Skin of body (tissue), 2 donors: Measurements from ENCODE around the gene PLCB1. TPM values are rescaled to one million over a fixed set of nuclear protein-coding genes. Genes with fewer than 3 reads are reported as not detected.

ENCODE experiments used
- DNase-seq: peaks from one replicate; lab custom pipeline; 2025; lab: John Stamatoyannopoulos, UW
- total RNA-seq: library from RNA; depleted of rRNA; stranded (reverse); fragments of >200 nt; gene quantifications from one replicate; pipeline ENCODE4 v1.2.3, GENCODE V29; 2014

Gene PLCB1
- total RNA-seq, 1 donor from 2014 or later: 23.8 TPM

DNA sequence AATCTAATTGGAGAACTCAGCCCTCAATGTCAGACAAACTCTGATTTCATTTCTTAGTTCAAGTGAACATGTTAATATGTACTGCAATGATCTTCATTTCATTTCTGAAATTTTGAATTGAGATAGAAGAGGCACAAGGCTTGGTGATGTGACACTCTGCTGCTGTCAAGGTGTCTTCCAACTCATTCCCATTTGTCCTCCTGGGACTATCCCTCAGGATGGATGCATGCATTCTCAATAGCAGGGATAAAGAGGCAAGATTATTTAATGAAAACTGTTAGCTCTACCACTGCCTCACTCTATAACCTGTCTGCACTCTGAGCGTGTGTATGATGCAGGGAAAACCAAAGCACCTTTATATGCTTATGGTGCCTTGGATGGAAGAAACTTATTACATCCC lies 78.7 kb downstream of the PLCB1 start:
- DNase-seq: no peak

DNA sequence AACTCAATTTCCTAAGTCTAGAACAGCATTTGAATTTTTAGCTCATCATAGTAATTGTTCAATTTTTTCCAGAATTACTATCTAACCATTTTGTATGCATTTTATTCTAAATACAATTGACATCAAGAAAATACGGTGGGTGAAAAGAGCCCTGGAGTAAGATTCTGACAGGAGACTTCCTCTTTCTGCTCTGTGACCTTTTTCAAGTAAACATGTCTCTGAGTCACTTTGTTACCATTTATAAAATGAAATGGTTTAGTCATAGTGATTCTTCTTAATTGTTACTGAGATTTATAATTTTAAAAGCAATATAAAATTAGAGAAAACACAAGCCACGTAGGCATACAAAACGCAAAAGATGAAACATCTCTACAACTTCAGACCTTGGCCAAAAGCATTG lies 80.2 kb downstream of the PLCB1 start:
- no peak for DNase-seq

DNA sequence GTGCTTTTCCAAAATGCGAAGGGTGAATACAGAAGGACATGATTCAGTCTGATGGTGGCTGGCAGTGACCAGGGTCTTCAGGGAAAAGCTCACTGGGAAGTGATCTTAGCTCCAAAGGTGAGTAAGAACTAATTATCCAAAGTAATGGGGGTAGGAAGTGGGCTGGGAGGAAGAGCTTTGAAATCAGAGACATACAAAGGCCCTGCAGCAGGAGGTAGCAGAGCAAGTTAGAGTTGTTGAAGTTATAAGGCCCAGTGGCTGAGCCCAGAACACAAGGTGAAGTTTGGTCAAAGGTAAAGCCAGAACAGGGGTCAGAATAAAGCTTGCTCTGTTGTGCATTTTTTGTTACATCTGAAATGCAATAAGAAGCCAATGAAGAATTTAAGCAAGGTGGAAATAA lies 81.2 kb downstream of the PLCB1 start:
- DNase-seq: no peak

DNA sequence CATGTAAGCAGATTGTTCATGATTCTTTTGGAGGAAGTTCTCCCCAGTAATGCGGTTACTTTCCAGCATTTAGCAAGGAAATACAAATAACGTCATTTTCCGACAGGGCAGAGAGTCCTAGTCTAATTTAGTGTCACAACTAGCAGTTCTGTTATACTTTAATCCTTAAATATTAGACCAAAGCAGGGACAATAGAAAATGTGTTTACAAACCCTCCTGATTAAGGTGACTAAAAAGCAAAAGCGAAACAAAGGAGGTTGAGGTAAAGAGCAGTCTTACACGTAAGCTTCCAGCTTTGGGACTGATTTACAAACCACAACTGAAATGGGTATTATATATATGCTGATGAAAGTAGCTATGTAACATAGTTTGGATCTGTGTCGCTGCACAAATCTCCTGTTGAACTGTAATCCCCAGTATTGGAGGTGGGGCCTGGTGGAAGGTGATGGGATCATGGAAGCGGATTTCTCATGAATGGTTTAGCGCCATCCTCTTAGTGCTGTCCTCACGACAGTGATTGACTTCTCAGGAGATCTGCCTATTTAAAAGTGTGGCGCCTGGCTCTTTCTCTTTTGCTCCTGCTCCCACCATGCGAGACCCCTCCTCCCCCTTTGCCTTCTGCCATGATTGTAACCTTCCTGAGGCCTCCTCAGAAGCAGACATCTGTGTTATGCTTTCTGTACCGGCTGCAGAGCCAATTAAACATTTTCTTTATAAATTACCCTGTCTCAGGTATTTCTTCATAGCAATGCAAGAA lies 81.9 kb downstream of the PLCB1 start:
- DNase-seq: no peak

DNA sequence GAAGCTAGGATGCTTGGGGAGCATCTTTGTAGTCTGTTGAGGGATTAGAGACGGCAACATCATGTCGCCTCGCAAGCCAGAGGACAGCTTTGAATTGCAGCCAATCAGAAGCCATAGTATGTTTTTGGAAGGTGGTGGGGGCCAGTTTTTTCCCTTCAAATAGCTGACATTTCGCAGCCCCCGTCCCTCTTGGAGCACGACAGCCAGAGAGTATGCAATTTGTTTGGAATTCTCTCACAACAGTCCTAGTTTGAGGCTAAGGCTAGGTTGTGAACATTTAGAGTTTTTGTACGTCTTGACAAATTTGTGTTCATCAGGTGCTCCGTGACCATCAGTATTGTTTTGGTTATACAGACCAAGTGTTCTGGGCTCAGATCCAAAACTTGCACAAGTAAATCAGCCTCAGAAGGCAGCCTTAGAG lies 83.3 kb downstream of the PLCB1 start:
- DNase-seq: no peak

DNA sequence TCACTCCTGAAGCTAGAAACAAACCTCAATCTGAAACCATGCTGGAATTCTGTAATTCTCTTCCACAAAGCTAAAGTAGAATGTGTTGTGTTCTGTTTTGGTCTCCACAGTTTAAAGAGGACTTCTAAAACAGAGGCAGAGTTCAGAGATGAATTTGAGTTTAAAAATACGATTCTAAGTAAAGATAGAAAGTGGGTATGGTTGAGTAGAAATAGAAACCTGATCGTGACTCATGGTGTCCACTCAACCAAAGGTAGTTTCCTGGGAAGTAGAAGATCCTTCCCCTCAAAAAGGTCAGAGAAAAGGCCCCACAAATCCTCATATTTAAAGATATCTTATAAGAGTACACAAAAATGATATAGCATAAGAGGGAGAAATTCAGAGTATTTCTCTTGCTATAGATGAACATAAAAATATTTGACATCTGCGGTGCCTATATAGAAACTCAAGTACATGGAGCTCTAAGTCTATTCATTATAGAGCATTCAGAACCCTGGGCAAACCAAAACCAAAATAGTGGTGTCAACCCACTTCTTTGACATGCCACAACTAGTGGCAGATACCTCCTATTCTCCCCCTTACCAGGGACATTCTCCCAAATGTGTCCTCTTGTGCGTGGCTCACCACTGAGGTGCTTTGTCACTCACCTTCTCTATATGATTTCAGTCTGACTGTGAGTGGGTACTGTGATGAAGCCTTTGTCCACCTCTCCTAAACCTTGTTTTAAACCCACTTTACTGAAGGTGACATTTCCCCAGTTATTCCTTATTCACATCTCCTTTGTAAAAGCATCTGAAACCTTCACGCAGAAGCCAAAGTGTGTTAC lies 84.5 kb downstream of the PLCB1 start:
- no peak for DNase-seq

DNA sequence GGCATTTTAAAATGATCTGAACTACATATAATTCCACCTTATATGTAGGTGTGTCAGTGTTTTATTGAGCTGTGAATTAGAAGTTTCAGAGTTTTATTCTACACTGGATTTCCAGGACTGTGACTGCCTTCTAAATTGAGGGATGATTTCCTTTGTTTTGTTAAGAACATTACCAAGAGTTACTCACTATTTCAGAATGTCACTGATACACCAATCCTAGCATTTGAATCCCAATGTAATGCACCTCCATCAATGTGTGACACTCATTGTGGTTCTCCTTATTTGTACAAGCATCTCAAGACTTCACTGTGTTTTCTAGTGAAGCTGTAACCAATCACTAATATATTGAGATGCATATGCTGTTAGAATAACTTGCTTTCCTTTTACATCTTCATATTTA lies 86.8 kb downstream of the PLCB1 start:
- DNase-seq: no peak

DNA sequence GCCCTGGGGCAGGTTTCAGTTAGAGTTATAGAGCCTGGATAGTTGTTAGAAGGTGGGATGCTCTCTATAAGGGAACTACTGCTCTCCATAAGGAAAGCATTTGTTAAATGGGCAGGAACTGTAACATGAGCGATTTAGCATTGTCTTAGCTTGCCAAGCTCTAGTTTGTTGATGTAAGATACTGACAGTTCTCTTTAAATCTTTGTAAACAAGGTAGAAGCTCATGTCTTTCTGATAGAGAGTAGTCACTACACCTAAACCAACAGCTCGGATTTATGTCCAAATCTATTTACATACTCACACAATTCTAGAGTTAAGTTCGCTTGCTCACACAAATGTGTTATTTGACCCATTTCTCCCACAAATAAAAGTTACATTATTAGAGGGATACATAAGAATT lies 87.3 kb downstream of the PLCB1 start:
- DNase-seq: no peak

DNA sequence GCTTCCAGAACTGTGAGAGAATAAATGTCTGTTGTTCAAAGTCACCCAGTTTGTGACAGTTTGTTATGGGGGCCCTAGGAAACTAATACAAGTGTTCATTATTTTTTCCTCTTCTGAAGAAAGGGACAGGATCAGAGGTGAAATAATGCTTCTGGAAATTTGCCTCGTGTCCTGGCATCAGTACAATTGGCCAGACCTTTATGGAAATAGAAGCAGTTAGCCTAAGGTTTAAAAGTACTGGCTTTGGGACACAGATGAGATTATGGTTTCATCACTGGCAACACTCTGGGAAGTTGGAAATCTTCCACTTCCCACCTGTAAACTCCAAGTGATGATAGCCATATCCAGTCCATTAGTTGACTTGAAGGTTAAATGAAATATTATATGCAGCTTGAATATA lies 88.7 kb downstream of the PLCB1 start:
- DNase-seq: no peak

DNA sequence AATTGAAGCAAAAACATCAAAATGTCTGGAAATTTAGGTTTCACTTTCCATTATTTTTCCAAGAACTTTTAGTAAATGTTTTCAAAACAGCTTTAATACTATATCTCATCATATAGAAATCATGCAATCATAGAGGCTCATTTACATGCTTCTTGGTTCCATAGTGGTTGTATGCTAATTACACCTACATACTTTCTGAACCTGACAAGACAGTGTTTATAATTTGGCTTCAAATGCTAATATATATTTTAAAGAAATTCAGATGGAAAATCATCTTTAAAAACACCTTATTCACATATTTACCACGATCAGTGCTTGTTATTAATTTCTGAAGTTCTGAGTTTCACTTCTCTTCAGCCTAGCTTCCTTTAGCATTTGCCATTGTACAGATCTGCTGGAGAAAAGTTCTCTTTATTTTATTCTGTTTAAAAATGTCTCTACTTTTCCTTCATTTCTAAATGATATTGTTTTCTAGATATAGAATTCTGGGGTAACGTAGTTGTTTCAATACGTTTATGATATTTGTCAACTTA lies 89.9 kb downstream of the PLCB1 start:
- no peak for DNase-seq

DNA sequence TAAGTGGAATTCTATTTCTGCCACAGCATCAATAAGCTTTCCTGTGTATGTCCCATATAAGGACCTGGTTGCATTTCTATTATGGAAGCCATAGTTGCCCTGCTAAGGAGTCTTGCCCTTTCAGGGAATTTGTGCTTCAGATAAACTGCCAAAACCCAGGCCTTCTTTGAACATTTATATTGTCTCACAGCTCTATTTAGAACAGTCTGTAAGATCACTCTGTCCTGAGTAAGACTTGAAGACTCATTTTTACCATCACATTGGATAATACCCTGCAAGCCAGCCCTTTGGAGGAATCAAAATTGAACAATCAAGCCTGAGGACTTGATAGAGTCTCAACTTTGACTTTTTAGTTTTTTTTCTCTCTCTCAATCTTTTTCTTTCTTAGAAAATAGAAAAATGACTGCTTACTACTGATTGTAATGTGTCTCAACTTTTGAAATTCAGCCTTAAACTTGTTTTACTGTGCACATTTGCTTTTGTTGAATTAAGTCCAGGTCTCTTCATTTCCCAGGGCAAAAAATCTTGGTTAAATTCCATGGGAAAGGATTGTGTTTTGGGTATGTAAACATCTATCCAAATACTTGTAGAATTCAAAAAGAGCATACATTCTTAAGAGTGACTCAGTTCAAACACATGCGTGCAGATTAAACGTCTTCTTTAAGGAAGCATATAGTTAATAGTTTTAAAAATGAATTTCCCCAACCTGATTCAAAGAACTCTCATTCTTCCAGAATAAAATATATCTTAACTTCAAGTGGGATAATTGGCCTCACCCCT lies 91.2 kb downstream of the PLCB1 start:
- DNase-seq: no peak

DNA sequence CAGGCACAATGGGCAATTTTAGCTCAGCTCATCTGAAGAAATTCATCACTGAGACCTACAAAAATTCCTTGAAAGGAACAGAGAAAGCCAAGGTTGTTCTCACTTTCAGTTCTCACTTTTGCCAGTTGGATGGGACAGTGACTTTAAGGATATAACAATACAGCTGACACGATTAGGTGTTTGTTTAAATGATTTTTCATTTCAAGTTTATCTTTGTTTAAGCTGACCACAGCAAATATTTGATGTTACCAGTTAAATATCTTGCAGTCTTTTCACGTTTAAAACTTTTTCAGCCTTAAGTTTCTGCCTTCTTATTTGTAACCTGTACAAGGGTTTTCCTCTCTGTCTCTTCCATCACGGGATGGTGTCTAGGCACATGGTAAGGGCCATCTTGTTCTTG lies 93.6 kb downstream of the PLCB1 start:
- no peak for DNase-seq

DNA sequence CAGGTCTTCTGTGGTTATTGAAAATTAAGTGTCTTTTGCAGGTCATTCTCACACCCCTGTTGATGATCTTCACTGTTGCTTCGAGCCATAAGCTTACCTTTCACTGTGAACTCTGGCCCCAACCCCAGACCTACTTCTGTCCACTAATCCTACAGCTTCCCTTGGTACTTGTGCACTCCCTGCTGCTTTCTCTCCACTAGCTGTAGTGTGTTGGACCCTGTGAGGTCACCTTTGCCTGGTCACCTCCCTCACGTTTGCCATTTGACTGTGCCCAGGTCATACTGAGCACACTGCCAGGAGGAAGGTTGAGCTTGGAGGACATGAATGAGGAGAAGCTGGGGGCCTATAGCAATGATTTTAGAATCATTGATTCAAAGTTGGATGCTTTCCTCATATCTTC lies 94.0 kb downstream of the PLCB1 start:
- DNase-seq: no peak

DNA sequence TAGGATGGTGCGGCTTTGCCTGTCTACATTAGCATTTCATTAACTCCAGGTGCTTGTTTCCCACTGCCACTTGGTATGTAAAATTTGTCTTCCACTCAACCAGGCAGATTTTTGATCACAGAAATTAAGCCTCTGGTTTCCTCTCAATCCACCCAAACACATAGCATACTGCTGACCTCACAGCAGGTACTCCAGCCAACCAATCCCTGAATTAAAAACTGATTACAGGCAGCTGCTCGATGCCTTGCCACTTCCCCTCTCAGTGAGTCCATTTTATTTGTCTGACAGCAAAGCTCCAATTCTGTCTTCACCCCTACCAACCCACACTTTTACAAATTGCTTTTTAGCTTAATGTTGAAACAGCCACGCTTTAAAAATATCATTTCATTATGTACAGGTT lies 95.2 kb downstream of the PLCB1 start:
- no peak for DNase-seq

DNA sequence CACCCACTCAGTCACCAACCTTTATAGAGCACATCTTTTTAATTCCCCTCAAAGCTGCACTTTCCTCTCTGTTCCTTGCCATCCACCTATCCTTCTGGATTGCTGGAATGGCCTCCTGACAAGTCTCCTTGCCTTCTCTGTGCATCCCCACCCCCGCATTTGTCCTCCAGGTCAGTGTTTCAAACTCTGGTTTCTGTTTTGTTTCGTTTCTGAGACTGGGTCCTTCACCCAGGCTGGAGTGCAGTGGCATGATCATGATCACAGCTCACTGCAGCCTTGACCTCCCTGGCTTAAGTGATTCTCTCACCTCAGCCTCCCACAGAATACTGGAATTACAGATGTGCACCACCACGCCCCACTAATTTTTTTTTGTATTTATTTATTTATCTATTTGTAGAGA lies 96.2 kb downstream of the PLCB1 start:
- no peak for DNase-seq

DNA sequence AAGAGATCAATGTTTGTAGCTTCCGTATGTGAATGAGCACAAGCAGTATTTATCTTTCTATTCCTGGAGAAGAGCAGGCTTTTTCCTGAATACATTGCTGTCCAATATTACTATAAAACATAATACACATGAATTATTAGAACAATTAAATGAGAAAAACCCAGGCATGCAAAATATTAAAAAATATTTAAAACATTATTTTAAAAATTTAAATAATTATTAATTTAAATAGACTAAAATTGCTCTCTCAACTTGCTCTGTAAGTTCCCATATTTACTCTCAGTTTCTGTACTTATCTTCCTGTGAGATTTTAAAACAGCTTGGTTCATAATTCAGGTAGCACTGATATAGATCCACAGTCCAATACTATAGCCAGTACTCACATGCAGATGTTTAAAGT lies 97.0 kb downstream of the PLCB1 start:
- DNase-seq: no peak

DNA sequence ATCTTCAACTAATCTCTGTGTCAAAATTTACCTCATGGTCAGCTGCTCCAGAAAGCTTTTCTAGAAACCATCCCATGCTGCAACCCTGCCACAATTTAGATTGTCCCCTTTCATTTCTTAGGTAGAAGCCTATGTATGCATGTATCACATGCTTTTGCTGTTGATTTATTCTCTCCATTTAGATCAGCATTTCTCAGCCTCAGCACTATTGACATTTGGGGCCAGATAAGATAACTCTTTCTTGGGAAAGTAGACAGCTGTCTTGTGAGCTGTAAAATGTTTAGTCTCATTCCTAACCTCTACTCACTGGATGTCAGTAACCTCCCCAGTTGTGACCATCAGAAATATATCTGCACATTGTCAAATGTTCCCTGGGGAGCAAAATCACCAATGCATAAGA lies 99.0 kb downstream of the PLCB1 start:
- DNase-seq: no peak

DNA sequence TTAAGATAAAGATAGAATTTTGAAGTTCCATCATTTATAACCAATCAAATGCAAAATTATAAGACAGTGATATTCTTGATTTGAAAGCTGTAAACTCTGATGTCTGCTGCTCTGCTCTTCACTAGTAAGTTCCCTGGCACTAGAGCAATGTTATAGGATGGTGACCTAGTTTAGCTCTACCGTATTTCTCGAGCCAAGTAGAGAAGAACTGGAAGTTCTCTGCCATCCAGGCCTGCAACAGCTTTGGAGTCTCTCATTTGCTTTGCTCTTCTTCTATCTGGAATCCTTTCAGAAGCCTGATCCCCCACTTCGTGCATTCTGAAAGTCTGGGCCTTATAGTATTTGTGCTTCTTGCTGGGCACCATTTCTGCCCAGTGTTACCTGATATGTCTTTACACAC lies 100.3 kb downstream of the PLCB1 start:
- DNase-seq: no peak

DNA sequence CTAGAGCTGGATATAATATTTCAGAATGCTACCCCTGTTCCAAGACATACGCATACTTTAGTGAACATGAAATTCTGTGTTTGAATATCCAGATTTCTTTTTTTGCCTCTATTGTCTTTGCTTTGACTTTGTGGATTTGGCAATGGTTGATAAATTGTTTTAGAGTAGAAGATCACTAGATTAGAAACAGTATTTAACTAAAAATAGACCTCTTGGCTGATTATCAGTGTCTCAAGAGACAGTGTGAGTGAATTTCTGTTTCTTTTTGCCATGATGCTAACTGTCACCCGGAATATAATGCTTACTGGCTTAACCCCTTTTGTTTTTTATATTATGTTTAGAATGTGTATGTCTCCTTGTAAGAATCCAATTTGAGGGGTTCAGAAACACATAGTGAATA lies 102.5 kb downstream of the PLCB1 start:
- peak; percentile 47 for DNase-seq

DNA sequence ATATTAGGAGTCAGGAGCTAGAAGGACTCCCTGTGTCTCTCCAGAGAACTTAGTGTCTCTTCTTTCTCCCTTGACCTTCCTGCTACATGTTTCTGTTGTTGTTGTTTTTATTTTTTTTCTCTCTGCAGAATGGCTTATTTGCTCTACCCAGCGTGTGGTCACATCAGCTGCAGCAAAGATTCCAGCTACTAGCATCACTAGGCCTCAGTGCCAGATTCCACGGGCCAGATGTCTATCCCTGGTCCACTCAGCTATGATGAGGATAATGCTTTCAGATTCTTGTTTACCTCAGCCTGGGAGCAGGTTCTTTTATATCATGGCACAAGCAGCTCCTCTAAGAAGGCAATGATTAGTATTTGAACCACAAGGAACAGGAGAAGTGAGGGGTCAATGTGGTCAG lies 110.0 kb downstream of the PLCB1 start:
- DNase-seq: no peak

DNA sequence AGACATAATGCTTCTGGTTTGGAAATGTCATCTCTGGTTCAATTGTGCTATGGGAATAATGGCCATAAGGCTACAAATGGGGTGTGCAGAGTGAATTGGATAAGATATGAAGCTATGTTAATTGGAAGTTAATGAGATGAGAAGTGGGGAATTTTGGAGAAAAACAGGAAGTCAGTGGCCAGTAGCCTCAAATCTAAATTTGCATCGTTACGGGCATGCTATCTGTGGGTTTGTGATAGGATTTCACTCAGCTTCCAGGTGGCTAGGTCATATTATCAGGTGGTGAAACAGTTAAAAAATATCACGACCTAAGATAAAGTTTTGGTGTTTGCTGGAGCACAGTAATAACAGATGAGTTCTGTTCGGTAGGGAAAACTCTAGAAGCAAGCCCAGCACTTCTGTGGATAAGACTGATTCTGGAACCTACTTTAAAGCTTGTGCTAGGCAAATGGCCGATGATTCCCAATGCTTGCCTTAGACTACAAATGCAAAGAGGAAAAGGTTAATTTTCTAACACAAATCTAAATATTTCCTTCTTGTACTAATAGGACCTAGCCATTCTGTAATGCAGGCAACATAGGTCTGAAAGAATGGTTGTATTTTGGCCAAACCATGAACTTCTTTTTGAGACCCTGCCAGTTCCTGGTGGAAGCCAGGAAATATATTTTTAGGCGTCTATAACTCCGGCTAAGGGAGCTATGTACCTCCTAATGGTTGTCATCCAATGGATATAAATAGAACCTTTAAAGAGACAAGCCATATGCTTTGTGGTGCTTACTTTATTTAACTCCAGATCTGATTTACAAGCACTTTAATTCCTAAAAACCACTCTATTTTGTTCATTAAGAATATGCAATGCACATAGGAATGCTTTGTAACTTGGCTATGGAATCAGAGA lies 111.0 kb downstream of the PLCB1 start:
- peak; percentile 64 for DNase-seq
